CD14-positive monocyte (primary cell): ENCODE results near the gene C4BPA. TPM values are rescaled to one million over a fixed set of nuclear protein-coding genes. Genes with fewer than 3 reads are reported as not detected.
A peak's percentile ranks its signal among the peaks of the same experiment; 100 is the strongest.

Experiments used
- DNase-seq, 3 donors: peaks; one replicate each; pipeline ENCODE4 v3.0.0-alpha.2; 2011 to 2022
- H2AFZ ChIP-seq: 2 replicates; pipeline ENCODE4 v1.6.0; 2012; ENCODE audit warnings: mild to moderate bottlenecking, low read depth, low read length, inconsistent platforms; ENCODE audit not compliant: insufficient read depth, poor library complexity, severe bottlenecking
- H3K27ac ChIP-seq, 2 donors: 1 replicate in 1 of 2; 2 replicates in 1 of 2; pipeline ENCODE4 v1.5.1; 2012 to 2013; ENCODE audit warnings: low read length in 2 of 2, control low read depth in 1 of 2, inconsistent platforms in 1 of 2, low read depth in 1 of 2, mild to moderate bottlenecking in 1 of 2
- H3K27me3 ChIP-seq, 2 donors: one replicate each; pipeline versions ENCODE4 v1.6.0 to v1.6.1; 2011 to 2013; ENCODE audit warnings: low read length in 2 of 2; ENCODE audit not compliant: control insufficient read depth in 2 of 2, insufficient read depth in 2 of 2
- H3K36me3 ChIP-seq, 2 donors: replicated peaks in 1 of 2; 1 replicate in 1 of 2; 2 replicates in 1 of 2; pipeline versions ENCODE4 v1.5.1 to v1.6.1; 2012 to 2013; ENCODE audit warnings: low read length in 2 of 2, control low read depth in 1 of 2, inconsistent platforms in 1 of 2, mild to moderate bottlenecking in 1 of 2; ENCODE audit not compliant: insufficient read depth in 2 of 2, control insufficient read depth in 1 of 2
- H3K4me1 ChIP-seq, 2 donors: 1 replicate in 1 of 2; 2 replicates in 1 of 2; pipeline versions ENCODE4 v1.5.1 to v1.6.1; 2012 to 2013; ENCODE audit warnings: low read length in 2 of 2, control low read depth in 1 of 2, inconsistent platforms in 1 of 2, mild to moderate bottlenecking in 1 of 2, moderate library complexity in 1 of 2; ENCODE audit not compliant: insufficient read depth in 2 of 2, control insufficient read depth in 1 of 2
- H3K4me2 ChIP-seq: replicated peaks from 2 replicates; pipeline ENCODE3; 2012; ENCODE audit warnings: low read length, moderate library complexity, mild to moderate bottlenecking; ENCODE audit not compliant: poor library complexity, severe bottlenecking; ENCODE audit errors: extremely low read depth
- H3K4me3 ChIP-seq, 3 experiments: fragments of 200-600 bp in 1 of 3; sonication (generic) in 1 of 3; replicated peaks in 1 of 3; 1 replicate in 2 of 3; 2 replicates in 1 of 3; pipeline ENCODE4 v1.5.1; 2011 to 2013; ENCODE audit warnings: low read length in 3 of 3, mild to moderate bottlenecking in 3 of 3, control low read depth in 2 of 3, low read depth in 2 of 3, inconsistent platforms in 1 of 3, moderate library complexity in 1 of 3
- H3K79me2 ChIP-seq: 2 replicates; pipeline ENCODE4 v1.6.0; 2012; ENCODE audit warnings: mild to moderate bottlenecking, control low read depth, inconsistent platforms, low read length, moderate library complexity; ENCODE audit not compliant: insufficient read depth
- H3K9ac ChIP-seq: 2 replicates; pipeline ENCODE4 v1.6.0; 2017; ENCODE audit warnings: low read length, mild to moderate bottlenecking; ENCODE audit not compliant: insufficient read depth, poor library complexity, severe bottlenecking
- H3K9me3 ChIP-seq, 2 donors: replicated peaks in 1 of 2; 1 replicate in 1 of 2; 2 replicates in 1 of 2; pipeline versions ENCODE4 v1.5.1 to v1.6.1; 2012 to 2013; ENCODE audit warnings: low read length in 2 of 2, control low read depth in 1 of 2; ENCODE audit not compliant: control insufficient read depth in 1 of 2, insufficient read depth in 1 of 2
- H4K20me1 ChIP-seq: 2 replicates; pipeline ENCODE4 v1.6.0; 2012; ENCODE audit warnings: mild to moderate bottlenecking, low read length, control low read depth, moderate library complexity; ENCODE audit not compliant: insufficient read depth
- H3K27ac Mint-ChIP-seq, 7 donors: one replicate each; pipeline ENCODE4 v1.8.0; 2020; ENCODE audit warnings: mild to moderate bottlenecking in 7 of 7, mixed read lengths in 7 of 7, moderate library complexity in 6 of 7, inconsistent platforms in 2 of 7
- H3K27me3 Mint-ChIP-seq, 3 donors: one replicate each; pipeline ENCODE4 v1.8.0; 2021 to 2022; ENCODE audit warnings: low read depth in 3 of 3, mild to moderate bottlenecking in 3 of 3, mixed read lengths in 3 of 3, moderate library complexity in 3 of 3, inconsistent platforms in 1 of 3
- H3K36me3 Mint-ChIP-seq, 2 donors: one replicate each; pipeline ENCODE4 v1.8.0; 2020; ENCODE audit warnings: mixed read lengths in 2 of 2, inconsistent platforms in 1 of 2, mild to moderate bottlenecking in 1 of 2
- H3K4me1 Mint-ChIP-seq: one replicate; pipeline ENCODE4 v1.8.0; 2020; ENCODE audit warnings: mild to moderate bottlenecking, mixed read lengths
- H3K4me3 Mint-ChIP-seq, 2 donors: one replicate each; pipeline ENCODE4 v1.8.0; 2020; ENCODE audit warnings: mild to moderate bottlenecking in 2 of 2, mixed read lengths in 2 of 2, moderate library complexity in 1 of 2
- H3K9me3 Mint-ChIP-seq, 7 donors: one replicate each; pipeline ENCODE4 v1.8.0; 2020 to 2022; ENCODE audit warnings: mixed read lengths in 7 of 7, mild to moderate bottlenecking in 6 of 7, moderate library complexity in 6 of 7, inconsistent platforms in 2 of 7
- WGBS: methylation state at CpG from one replicate; pipeline ENCODE4 v1.1.5; 2013; ENCODE audit warnings: missing lambda C conversion rate; ENCODE audit not compliant: insufficient coverage; 5-methylcytosine and 5-hydroxymethylcytosine counted together
- intact Hi-C, 2 donors: fragments of 100-400 bp; cut with micrococcal nuclease; formaldehyde crosslinking; loops; one replicate each; pipeline versions ENCODE4 v1.15.0 to v1.15.1; 2023
- polyA plus RNA-seq, 3 donors: library from polyadenylated mRNA; depleted of rRNA in 1 of 3; unstranded in 2 of 3; stranded (reverse) in 1 of 3; fragments of 300-500 nt in 2 of 3; fragments of >200 nt in 1 of 3; fragmentation: Illumina TruSeq in 2 of 3; gene quantifications; 1 replicate in 2 of 3; 2 replicates in 1 of 3; pipeline ENCODE4 v1.2.3, GENCODE V29; 2012 to 2021
- TF ChIP-seq, protein P1 (sequence below): fragments of 200-600 bp; IDR thresholded peaks from one replicate; pipeline ENCODE4 v1.8.0; 2022; ENCODE audit warnings: antibody characterized with exemption, mild to moderate bottlenecking

The C4BPA gene
- polyA plus RNA-seq, 3 donors, result 0.09 to 0.25 (median 0.13) TPM

GRCh38 chr1:207140536-207140935, 36.5 kb downstream of the C4BPA start:
- H3K9me3 Mint-ChIP-seq, result peaks cover 0 to 6% (median 3%) of the 10 kb centered on the region in 7 donors
- H3K27me3 ChIP-seq, result no peaks in the 10 kb centered on the region
- peaks cover 13 to 15% of the 10 kb centered on the region in 2 donors for H3K4me1 ChIP-seq
- H3K4me3 Mint-ChIP-seq, result no peak overlapping the region
- H3K79me2 ChIP-seq, result no peaks in the 10 kb centered on the region
- WGBS, result no CpG with 5 or more reads among the region's 1 CpG
- TF ChIP-seq, protein P1, sequence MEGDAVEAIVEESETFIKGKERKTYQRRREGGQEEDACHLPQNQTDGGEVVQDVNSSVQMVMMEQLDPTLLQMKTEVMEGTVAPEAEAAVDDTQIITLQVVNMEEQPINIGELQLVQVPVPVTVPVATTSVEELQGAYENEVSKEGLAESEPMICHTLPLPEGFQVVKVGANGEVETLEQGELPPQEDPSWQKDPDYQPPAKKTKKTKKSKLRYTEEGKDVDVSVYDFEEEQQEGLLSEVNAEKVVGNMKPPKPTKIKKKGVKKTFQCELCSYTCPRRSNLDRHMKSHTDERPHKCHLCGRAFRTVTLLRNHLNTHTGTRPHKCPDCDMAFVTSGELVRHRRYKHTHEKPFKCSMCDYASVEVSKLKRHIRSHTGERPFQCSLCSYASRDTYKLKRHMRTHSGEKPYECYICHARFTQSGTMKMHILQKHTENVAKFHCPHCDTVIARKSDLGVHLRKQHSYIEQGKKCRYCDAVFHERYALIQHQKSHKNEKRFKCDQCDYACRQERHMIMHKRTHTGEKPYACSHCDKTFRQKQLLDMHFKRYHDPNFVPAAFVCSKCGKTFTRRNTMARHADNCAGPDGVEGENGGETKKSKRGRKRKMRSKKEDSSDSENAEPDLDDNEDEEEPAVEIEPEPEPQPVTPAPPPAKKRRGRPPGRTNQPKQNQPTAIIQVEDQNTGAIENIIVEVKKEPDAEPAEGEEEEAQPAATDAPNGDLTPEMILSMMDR, result no peak
- no peak overlapping the region for H2AFZ ChIP-seq
- H3K4me2 ChIP-seq, result no peak overlapping the region
- H3K4me1 Mint-ChIP-seq, result peaks cover 14% of the 10 kb centered on the region
- intact Hi-C loops, result no loop called here
- H3K4me3 ChIP-seq, result no peak overlapping the region
- no peaks in the 10 kb centered on the region for H4K20me1 ChIP-seq
- no peak overlapping the region for H3K27ac ChIP-seq
- no peaks in the 10 kb centered on the region for H3K9me3 ChIP-seq
- no peaks in the 10 kb centered on the region for H3K36me3 Mint-ChIP-seq
- no peaks in the 10 kb centered on the region for H3K36me3 ChIP-seq
- H3K27ac Mint-ChIP-seq, result no peak overlapping the region
- H3K27me3 Mint-ChIP-seq, result peaks cover 0 to 1% (median 0%) of the 10 kb centered on the region in 3 donors
- H3K9ac ChIP-seq, result no peak overlapping the region
- DNase-seq, result no peak

DNA sequence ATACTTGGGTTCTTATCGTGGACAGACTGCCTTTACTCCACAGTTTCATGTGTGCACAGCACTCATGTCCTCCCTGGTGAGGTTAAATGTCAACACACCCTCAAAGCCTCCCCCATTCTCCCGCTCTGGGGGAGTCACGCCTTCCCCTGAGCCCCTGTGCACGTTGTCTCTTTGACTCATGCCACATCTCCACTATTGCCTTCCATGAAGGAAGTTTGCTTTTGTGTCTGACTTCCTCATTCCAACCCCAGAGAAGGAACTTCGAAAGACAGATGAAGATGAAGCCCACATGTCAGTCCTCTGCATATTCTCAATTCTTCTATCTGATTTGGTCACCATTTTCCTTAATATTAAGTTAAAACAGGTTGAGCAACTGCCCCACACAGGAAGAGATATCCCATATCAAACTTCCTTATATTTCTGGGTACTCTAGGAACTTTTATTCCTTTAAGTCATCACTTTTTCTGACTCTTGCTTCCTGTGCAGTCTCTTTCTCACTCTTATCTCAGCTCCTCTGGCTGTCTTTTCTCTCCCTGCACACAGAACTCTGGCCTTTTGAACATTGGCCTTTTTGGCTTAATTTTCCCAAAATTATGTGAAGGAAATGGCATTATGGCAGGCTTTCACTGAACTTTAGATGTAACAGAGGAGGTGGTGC, 41.5 kb downstream of the C4BPA start:
- Histone ChIP-seq H3K36me3 (no peaks in the 10 kb centered on the region), H4K20me1 (no peaks in the 10 kb centered on the region), H3K79me2 (no peaks in the 10 kb centered on the region), H3K9ac (no peak overlapping the region), H3K4me2 (peak overlapping the region; percentile 8), H2AFZ (peak overlapping the region; percentile 25), H3K9me3 (no peaks in the 10 kb centered on the region), H3K4me1 (peaks cover 13% of the 10 kb centered on the region in 2 donors), H3K4me3 (no peak overlapping the region), H3K27ac (peak overlapping the region; percentile 3 to 29), H3K27me3 (no peaks in the 10 kb centered on the region)
- peak; percentile 63 to 77 (median 64) for DNase-seq
- H3K4me1 Mint-ChIP-seq, result peaks cover 14% of the 10 kb centered on the region
- no peak overlapping the region for H3K4me3 Mint-ChIP-seq
- H3K9me3 Mint-ChIP-seq, result peaks cover 0 to 4% (median under 1%) of the 10 kb centered on the region in 7 donors
- 50% methylated on average over 2 of the region's 5 CpGs for WGBS
- no peaks in the 10 kb centered on the region for H3K27me3 Mint-ChIP-seq
- no peaks in the 10 kb centered on the region for H3K36me3 Mint-ChIP-seq
- intact Hi-C loops, result no loop called here
- TF ChIP-seq, protein P1, result no peak
- peak overlapping the region; percentile 56 to 81 (median 64) for H3K27ac Mint-ChIP-seq
